ENCODE data around the gene SHMT1.
"Not testable (repeated sequence)": the region's sequence is repeated elsewhere in the genome, so short reads cannot be mapped to it uniquely, and the experiment has no call there.

DNA sequence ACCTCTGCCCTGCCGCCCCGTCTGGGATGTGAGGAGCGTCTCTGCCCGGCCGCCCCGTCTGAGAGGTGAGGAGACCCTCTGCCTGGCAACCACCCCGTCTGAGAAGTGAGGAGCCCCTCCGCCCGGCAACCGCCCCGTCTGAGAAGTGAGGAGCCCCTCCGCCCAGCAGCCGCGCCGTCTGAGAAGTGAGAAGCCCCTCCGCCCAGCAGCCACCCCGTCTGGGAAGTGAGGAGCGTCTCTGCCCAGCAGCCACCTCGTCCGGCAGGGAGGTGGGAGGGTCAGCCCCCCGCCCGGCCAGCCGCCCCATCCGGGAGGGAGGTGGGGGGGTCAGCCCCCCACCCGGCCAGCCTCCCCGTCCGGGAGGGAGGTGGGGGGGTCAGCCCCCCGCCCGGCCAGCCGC lies 65.3 kb downstream of the SHMT1 start:
- not testable (repeated sequence) for TF ChIP-seq KDM1A (IDR thresholded peaks at IDR 0.05; ENCODE audit: low read depth); POLR2A (IDR thresholded peaks at IDR 0.05; ENCODE audit: low read length); RAD21 (conservative IDR thresholded peaks at IDR 0.05 in 1 of 2, IDR thresholded peaks at IDR 0.05 in 1 of 2); ESRRA (IDR thresholded peaks at IDR 0.05; ENCODE audit: borderline replicate concordance, low read length); SMC3 (IDR thresholded peaks at IDR 0.05); HOXA7 (CRISPR knock-in tag; IDR thresholded peaks at IDR 0.05)
- TF ChIP-seq, protein P1, sequence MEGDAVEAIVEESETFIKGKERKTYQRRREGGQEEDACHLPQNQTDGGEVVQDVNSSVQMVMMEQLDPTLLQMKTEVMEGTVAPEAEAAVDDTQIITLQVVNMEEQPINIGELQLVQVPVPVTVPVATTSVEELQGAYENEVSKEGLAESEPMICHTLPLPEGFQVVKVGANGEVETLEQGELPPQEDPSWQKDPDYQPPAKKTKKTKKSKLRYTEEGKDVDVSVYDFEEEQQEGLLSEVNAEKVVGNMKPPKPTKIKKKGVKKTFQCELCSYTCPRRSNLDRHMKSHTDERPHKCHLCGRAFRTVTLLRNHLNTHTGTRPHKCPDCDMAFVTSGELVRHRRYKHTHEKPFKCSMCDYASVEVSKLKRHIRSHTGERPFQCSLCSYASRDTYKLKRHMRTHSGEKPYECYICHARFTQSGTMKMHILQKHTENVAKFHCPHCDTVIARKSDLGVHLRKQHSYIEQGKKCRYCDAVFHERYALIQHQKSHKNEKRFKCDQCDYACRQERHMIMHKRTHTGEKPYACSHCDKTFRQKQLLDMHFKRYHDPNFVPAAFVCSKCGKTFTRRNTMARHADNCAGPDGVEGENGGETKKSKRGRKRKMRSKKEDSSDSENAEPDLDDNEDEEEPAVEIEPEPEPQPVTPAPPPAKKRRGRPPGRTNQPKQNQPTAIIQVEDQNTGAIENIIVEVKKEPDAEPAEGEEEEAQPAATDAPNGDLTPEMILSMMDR (IDR thresholded peaks at IDR 0.05), result not testable (repeated sequence)
